ENCODE measurements around the gene GPR55. TPM values are rescaled to one million over a fixed set of nuclear protein-coding genes. Genes with fewer than 3 reads are reported as not detected.

GPR55 gene
- total RNA-seq, 1 experiment from 2014 or later, result not detected

GRCh38 chr2:230869914-230870543, 55.0 kb downstream of the GPR55 start:
- ChIA-PET CTCF (no interaction called here), POLR2A (no interaction called here), RAD21 (ENCODE audit: low non-redundant PET in 1 of 2, low total read pairs in 2 of 2, uncharacterized antibody in 2 of 2, unreplicated experiment in 2 of 2) (no interaction called here)
- no peaks in the 10 kb centered on the region for H3K9me2 ChIP-seq (ENCODE audit: insufficient read depth)
- no peak overlapping the region for H3K9ac ChIP-seq (ENCODE audit: low read length)
- H3K27ac ChIP-seq (ENCODE audit: low read depth, low read length), result no peak overlapping the region
- ATAC-seq (no peak), DNase-seq (ENCODE audit: low read depth, low spot score) (no peak)
- H3K36me3 ChIP-seq (ENCODE audit: control insufficient read depth in 1 of 2, insufficient read depth in 2 of 2, low read length in 2 of 2), result no peaks in the 10 kb centered on the region; a peak in 1 of 4 replicates
- no peaks in the 10 kb centered on the region for H3K27me3 ChIP-seq (ENCODE audit: insufficient read depth, low read length)
- H3K4me3 ChIP-seq (replicated peaks in 1 of 2; ENCODE audit: low read depth in 1 of 2, low read length in 2 of 2), result no peak overlapping the region
- peaks cover 14 to 21% of the 10 kb centered on the region in 2 experiments for H3K4me1 ChIP-seq (ENCODE audit: control insufficient read depth in 1 of 2, insufficient read depth in 2 of 2, low read length in 2 of 2)
- no peaks in the 10 kb centered on the region for H4K20me1 ChIP-seq (ENCODE audit: insufficient read depth)
- intact Hi-C loops (cut with micrococcal nuclease), result no loop called here
- peaks cover 4% of the 10 kb centered on the region; the same call in 1 of the 2 replicates for H3K79me2 ChIP-seq (ENCODE audit: insufficient read depth, low read length)
- TF ChIP-seq CBX3 (IDR thresholded peaks at IDR 0.05; ENCODE audit: low read depth) (no peak), JUND (IDR thresholded peaks at IDR 0.05) (no peak), ELF1 (IDR thresholded peaks at IDR 0.05; ENCODE audit: borderline replicate concordance, low read depth) (no peak), SRF (IDR thresholded peaks at IDR 0.05; ENCODE audit: low read depth) (no peak), ZFX (IDR thresholded peaks at IDR 0.05) (no peak), ZNF274 (IDR thresholded peaks at IDR 0.05; ENCODE audit: low read depth, low read length) (no peak)
- TF ChIP-seq, protein P1, sequence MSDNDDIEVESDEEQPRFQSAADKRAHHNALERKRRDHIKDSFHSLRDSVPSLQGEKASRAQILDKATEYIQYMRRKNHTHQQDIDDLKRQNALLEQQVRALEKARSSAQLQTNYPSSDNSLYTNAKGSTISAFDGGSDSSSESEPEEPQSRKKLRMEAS (IDR thresholded peaks at IDR 0.05), result no peak
- H3K9me3 ChIP-seq (ENCODE audit: control insufficient read depth in 1 of 2, insufficient read depth in 1 of 2, low read depth in 1 of 2, low read length in 2 of 2), result no peaks in the 10 kb centered on the region
- no TSS peak for BruUV-seq (replicated peaks)
- no peak overlapping the region for H2AFZ ChIP-seq (ENCODE audit: low read depth, low read length, poor library complexity, severe bottlenecking)
- H3K4me2 ChIP-seq (ENCODE audit: low read length), result no peak overlapping the region

DNA sequence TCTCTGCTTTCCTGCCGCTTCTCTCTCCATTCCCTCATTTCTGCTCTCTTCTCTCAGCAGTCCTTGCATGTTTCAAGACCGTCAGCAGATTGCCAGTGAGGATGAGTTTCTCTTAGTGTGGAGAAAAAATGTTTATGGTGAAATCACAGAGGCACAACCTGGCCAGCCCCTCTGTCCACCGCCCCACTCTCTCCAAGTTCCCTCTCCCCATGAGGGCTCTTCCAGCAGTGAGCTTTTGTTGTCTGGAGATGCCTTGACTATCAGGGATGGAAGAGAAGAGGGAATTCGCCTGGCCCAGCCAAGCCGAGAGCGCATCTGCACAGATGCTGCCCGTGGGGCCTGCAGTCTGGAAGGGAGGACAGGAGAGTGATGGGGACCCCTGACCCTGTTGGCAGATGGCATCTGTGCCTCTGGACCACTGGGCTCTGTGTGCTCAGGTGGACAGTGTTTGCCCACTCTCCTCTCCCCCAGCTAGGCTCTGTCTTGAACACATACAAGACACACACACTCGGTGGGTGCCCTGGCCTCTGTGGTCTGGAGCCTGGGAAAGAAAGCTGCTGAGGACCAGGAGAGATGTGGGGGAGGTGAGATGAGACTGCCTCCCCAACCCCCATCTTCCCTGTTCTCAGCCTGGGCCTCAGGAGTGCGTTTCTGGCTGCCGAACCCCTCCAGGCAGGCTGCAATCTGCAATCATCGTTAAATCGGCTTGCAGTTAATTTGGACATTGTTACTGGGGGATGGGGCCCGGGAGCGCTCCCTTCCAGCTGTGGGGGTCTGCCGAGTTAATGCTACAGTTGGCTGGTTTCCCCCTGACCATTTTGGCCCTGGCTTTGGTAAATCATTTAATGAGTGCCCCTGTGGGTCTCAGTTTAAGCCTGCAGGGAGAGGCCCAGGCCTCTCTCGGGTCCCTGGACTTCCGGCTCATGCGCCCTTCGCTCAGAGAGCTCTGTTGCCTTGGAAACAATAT, 55.8 kb downstream of the GPR55 start:
- H3K27me3 ChIP-seq (ENCODE audit: insufficient read depth, low read length), result no peaks in the 10 kb centered on the region
- no peak overlapping the region for H3K27ac ChIP-seq (ENCODE audit: low read depth, low read length)
- ATAC-seq (no peak), DNase-seq (ENCODE audit: low read depth, low spot score) (no peak)
- no peak overlapping the region for H3K9ac ChIP-seq (ENCODE audit: low read length)
- H3K79me2 ChIP-seq (ENCODE audit: insufficient read depth, low read length), result peaks cover 6% of the 10 kb centered on the region; the same call in 1 of the 2 replicates
- no peak overlapping the region for H3K4me3 ChIP-seq (replicated peaks in 1 of 2; ENCODE audit: low read depth in 1 of 2, low read length in 2 of 2)
- H3K4me2 ChIP-seq (ENCODE audit: low read length), result no peak overlapping the region
- H3K9me3 ChIP-seq (ENCODE audit: control insufficient read depth in 1 of 2, insufficient read depth in 1 of 2, low read depth in 1 of 2, low read length in 2 of 2), result no peaks in the 10 kb centered on the region
- ChIA-PET POLR2A (no interaction called here), RAD21 (ENCODE audit: low non-redundant PET in 1 of 2, low total read pairs in 2 of 2, uncharacterized antibody in 2 of 2, unreplicated experiment in 2 of 2) (no interaction called here), CTCF (no interaction called here)
- intact Hi-C loops (cut with micrococcal nuclease), result no loop called here
- peaks cover 15 to 24% of the 10 kb centered on the region in 2 experiments for H3K4me1 ChIP-seq (ENCODE audit: control insufficient read depth in 1 of 2, insufficient read depth in 2 of 2, low read length in 2 of 2)
- no peaks in the 10 kb centered on the region for H4K20me1 ChIP-seq (ENCODE audit: insufficient read depth)
- H2AFZ ChIP-seq (ENCODE audit: low read depth, low read length, poor library complexity, severe bottlenecking), result no peak overlapping the region
- no peaks in the 10 kb centered on the region for H3K9me2 ChIP-seq (ENCODE audit: insufficient read depth)
- no TSS peak for BruUV-seq (replicated peaks)
- H3K36me3 ChIP-seq (ENCODE audit: control insufficient read depth in 1 of 2, insufficient read depth in 2 of 2, low read length in 2 of 2), result no peaks in the 10 kb centered on the region; a peak in 1 of 4 replicates
- TF ChIP-seq REST (IDR thresholded peaks at IDR 0.05; ENCODE audit: low read depth) (no peak), EZH2 (IDR thresholded peaks at IDR 0.05) (no peak), ZNF274 (IDR thresholded peaks at IDR 0.05; ENCODE audit: low read depth, low read length) (no peak), CEBPB (IDR thresholded peaks at IDR 0.05; ENCODE audit: low read depth) (no peak), SRF (IDR thresholded peaks at IDR 0.05; ENCODE audit: low read depth) (no peak), POLR2A (IDR thresholded peaks at IDR 0.05; ENCODE audit: borderline replicate concordance, extremely low read depth, insufficient read depth, insufficient read length) (no peak), TCF7L2 (IDR thresholded peaks at IDR 0.05; ENCODE audit: borderline replicate concordance, extremely low read depth, insufficient read depth, insufficient read length) (no peak)
- TF ChIP-seq, protein P1 (IDR thresholded peaks at IDR 0.05), result no peak

All from HCT116 (cell line).